ENCODE data around the gene INTS1.

Gene INTS1

GRCh38 chr7:1428941-1429501 lies 75.2 kb downstream of the INTS1 start:
- H3F3A ChIP-seq (ENCODE audit: insufficient read depth, low read length) = no peaks in the 10 kb centered on the region
- H4K20me1 ChIP-seq (ENCODE audit: insufficient read depth, low read length) = no peaks in the 10 kb centered on the region
- no peaks in the 10 kb centered on the region for H3K79me2 ChIP-seq (ENCODE audit: insufficient read depth, low read length)
- H3K36me3 ChIP-seq (ENCODE audit: insufficient read depth, low read length) = no peaks in the 10 kb centered on the region
- TF ChIP-seq EZH2 (IDR thresholded peaks at IDR 0.05; ENCODE audit: borderline replicate concordance, low read length) = no peak
- no peak overlapping the region for H3K4me3 ChIP-seq (ENCODE audit: low read depth, low read length, poor library complexity, severe bottlenecking)
- no peak overlapping the region for H3K4me2 ChIP-seq (ENCODE audit: low read length)
- H3K9ac ChIP-seq (ENCODE audit: low read length) = no peak overlapping the region
- no peak overlapping the region for H2AFZ ChIP-seq (ENCODE audit: low read length)
- no peak overlapping the region for H3K27ac ChIP-seq (ENCODE audit: low read depth, low read length, poor library complexity, severe bottlenecking)
- no peaks in the 10 kb centered on the region for H3K27me3 ChIP-seq (ENCODE audit: insufficient read depth, low read length)
- H3K9me3 ChIP-seq (ENCODE audit: low read length) = no peaks in the 10 kb centered on the region
- no peaks in the 10 kb centered on the region for H3K9me2 ChIP-seq (ENCODE audit: low read depth, low read length)
- no peaks in the 10 kb centered on the region for H3K4me1 ChIP-seq (ENCODE audit: insufficient read depth, low read length, severe bottlenecking)

GRCh38 chr7:1427064-1427657 lies 77.0 kb downstream of the INTS1 start:
- Histone ChIP-seq H3K9ac (ENCODE audit: low read length) (no peak overlapping the region), H3F3A (ENCODE audit: insufficient read depth, low read length) (no peaks in the 10 kb centered on the region), H3K27me3 (ENCODE audit: insufficient read depth, low read length) (no peaks in the 10 kb centered on the region), H3K4me2 (ENCODE audit: low read length) (no peak overlapping the region), H3K9me3 (ENCODE audit: low read length) (no peaks in the 10 kb centered on the region), H3K36me3 (ENCODE audit: insufficient read depth, low read length) (no peaks in the 10 kb centered on the region), H3K4me1 (ENCODE audit: insufficient read depth, low read length, severe bottlenecking) (no peaks in the 10 kb centered on the region), H4K20me1 (ENCODE audit: insufficient read depth, low read length) (no peaks in the 10 kb centered on the region), H2AFZ (ENCODE audit: low read length) (no peak overlapping the region), H3K27ac (ENCODE audit: low read depth, low read length, poor library complexity, severe bottlenecking) (no peak overlapping the region), H3K79me2 (ENCODE audit: insufficient read depth, low read length) (no peaks in the 10 kb centered on the region), H3K9me2 (ENCODE audit: low read depth, low read length) (no peaks in the 10 kb centered on the region), H3K4me3 (ENCODE audit: low read depth, low read length, poor library complexity, severe bottlenecking) (no peak overlapping the region)
- TF ChIP-seq EZH2 (IDR thresholded peaks at IDR 0.05; ENCODE audit: borderline replicate concordance, low read length) = no peak
- TF ChIP-seq CTCF (IDR thresholded peaks at IDR 0.05; ENCODE audit: low read length) = no peak

GRCh38 chr7:1426474-1426873 lies 77.7 kb downstream of the INTS1 start:
- Histone ChIP-seq H3K4me3 (ENCODE audit: low read depth, low read length, poor library complexity, severe bottlenecking) (no peak overlapping the region), H4K20me1 (ENCODE audit: insufficient read depth, low read length) (no peaks in the 10 kb centered on the region), H2AFZ (ENCODE audit: low read length) (no peak overlapping the region), H3K9me2 (ENCODE audit: low read depth, low read length) (no peaks in the 10 kb centered on the region), H3K27ac (ENCODE audit: low read depth, low read length, poor library complexity, severe bottlenecking) (no peak overlapping the region), H3K79me2 (ENCODE audit: insufficient read depth, low read length) (no peaks in the 10 kb centered on the region), H3K4me1 (ENCODE audit: insufficient read depth, low read length, severe bottlenecking) (no peaks in the 10 kb centered on the region), H3K9me3 (ENCODE audit: low read length) (no peaks in the 10 kb centered on the region), H3K4me2 (ENCODE audit: low read length) (no peak overlapping the region), H3K36me3 (ENCODE audit: insufficient read depth, low read length) (no peaks in the 10 kb centered on the region), H3K27me3 (ENCODE audit: insufficient read depth, low read length) (no peaks in the 10 kb centered on the region), H3K9ac (ENCODE audit: low read length) (no peak overlapping the region), H3F3A (ENCODE audit: insufficient read depth, low read length) (no peaks in the 10 kb centered on the region)
- TF ChIP-seq EZH2 (IDR thresholded peaks at IDR 0.05; ENCODE audit: borderline replicate concordance, low read length) (no peak), CTCF (IDR thresholded peaks at IDR 0.05; ENCODE audit: low read length) (no peak)

Measured in OCI-LY1 (cell line).